Neural cell (in vitro differentiated cells): ENCODE results near the gene UQCC2.

Experiments used
- EP300 ChIP-seq: fragments of 450-650 bp; conservative IDR thresholded peaks from 2 replicates; pipeline ENCODE4 v1.6.1; 2014; ENCODE audit warnings: antibody characterized with exemption, mild to moderate bottlenecking, moderate library complexity; ENCODE audit not compliant: poor library complexity, severe bottlenecking
- RAD21 ChIP-seq: fragments of 450-650 bp; conservative IDR thresholded peaks from 2 replicates; pipeline ENCODE4 v1.6.1; 2014; ENCODE audit warnings: antibody characterized with exemption, mild to moderate bottlenecking, moderate library complexity
- REST ChIP-seq: IDR thresholded peaks from 2 replicates; pipeline ENCODE4 v1.6.1; 2012; ENCODE audit warnings: borderline replicate concordance
- SMC3 ChIP-seq: fragments of 450-650 bp; conservative IDR thresholded peaks from 2 replicates; pipeline ENCODE4 v1.6.1; 2014; ENCODE audit warnings: antibody characterized with exemption, mild to moderate bottlenecking, moderate library complexity; ENCODE audit not compliant: poor library complexity

- TF ChIP-seq REST (no peak), EP300 (no peak), RAD21 (no peak), SMC3 (no peak)
Observed at GRCh38 chr6:33679761-33680160, 31.7 kb downstream of the UQCC2 start.
